ENCODE data around the gene PHAX.
"Not testable (repeated sequence)": the region's sequence is repeated elsewhere in the genome, so short reads cannot be mapped to it uniquely, and the experiment has no call there.

PHAX gene

DNA sequence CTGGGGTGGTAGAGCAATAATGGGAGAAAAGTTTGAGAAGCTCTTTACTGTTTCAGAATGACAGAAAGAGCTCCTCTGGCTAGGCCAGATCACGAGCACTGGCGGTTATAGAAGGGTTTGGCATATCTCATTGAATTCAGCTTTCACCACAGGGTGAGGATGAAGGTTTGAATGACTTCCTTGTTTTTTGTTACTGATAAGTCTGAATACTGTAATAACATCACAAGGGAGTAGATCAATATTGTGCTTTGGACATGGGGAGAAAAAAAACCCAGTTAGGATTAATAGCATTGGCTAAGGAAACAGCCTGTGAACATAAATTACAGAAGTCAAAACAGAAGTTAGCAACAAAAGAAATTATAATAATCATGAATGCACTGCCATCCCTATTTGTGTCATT, 9.4 kb downstream of the PHAX start:
- DNase-seq: no peak

DNA sequence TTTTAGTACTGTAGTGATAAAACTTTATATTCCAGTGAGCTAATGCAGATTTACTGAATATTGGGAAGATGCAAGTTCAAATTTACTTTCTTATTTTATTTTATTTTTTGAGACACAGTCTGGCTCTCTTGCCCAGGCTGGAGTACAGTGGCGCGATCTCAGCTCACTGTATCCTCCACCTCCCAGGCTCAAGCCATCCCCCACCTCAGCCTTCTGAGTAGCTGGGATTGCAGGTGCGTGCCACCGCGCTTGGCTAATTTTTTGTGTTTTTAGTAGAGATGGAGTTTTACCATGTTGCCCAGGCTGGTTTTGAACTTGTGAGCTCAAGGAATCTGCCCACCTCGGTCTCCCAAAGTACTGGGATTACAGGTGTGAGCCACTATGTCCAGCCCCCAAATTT, 9.9 kb downstream of the PHAX start:
- DNase-seq: no peak

DNA sequence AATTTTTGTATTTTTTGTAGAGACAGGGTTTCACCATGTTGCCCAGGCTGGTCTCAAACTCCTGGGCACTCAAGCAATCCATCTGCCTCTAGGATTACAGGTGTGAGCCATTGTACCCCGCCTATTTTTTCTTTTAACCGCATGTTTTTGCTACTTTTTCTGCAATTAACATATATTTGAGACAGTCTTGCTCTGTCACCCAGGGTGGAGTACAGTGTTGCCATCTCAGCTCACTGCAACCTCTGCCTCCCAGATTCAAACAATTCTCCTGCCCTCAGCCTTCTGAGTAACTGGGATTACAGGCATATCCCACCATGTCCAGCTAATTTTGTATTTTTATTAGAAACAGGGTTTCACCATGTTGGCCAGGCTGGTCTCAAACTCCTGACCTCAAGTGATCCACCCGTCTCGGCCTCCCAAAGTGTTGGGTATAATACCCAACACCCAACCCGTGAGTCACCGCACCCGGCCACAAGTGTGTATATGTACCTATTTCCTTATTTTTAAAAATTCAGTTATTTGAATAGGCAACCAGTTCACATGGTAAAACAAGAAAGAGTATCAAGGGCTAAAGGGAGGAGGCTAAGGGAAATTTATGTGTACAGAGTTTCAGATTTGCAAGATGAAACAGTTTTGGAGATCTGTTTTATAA, 13.3 kb downstream of the PHAX start:
- DNase-seq: no peak

DNA sequence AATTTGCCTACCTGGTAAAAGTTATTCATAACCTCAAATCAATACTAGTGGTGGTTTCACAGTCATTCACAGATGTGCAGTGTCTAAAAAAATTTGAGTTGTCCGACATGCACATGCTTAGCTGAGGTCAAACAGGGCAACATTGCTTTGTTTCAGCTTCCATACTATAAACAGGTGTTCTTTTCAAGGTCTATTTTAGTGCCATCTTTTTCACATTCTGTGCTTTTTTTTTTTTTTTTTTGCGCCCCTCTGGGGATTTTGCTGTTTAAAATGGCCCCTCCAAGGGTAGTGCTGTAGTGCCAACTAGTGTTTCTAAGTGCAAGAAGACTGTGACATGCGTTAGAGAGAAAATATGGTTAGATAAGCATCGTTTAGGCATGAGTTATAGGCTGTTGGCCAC, 14.5 kb downstream of the PHAX start:
- no peak for DNase-seq

DNA sequence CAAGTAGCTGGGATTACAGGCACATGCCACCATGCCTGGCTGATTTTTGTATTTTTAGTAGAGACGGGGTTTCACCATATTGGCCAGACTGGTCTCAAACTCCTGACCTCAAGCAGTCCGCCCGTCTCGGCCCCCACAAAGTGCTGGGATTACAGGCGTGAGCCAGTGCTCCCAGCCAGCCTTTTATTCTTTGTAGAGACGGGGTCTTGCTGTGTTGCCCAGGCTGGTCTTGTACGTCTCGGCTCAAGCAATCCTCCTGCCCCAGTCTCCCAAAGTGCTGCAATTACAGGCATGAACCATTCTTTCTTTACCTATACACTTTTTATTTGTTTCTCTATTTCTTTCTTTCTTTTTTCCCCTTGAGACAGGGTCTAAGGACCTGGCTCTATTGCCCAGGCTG, 16.9 kb downstream of the PHAX start:
- DNase-seq: not testable (repeated sequence)

GRCh38 chr5:126619781-126620180, 19.0 kb downstream of the PHAX start:
- DNase-seq: no peak

GRCh38 chr5:126624534-126624933, 23.8 kb downstream of the PHAX start:
- no peak for DNase-seq

DNA sequence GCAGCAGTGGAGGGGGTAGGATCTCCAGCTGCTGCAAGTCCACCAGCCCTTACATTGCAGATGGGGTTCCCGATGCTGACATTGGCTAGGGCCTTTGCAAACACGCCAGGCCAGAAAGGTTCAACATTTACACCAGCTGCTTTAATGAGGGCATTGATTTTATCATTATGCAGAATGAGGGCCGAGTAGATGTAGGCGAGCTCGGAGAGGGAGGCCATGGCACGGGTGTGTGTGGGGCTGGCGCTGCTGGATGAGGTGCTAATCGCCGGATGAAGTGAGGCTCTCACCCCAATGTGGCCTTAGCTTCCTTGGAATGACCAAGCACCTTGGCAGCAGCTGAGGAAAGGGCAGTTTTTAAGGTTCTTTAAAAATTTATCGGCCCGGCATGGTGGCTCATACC, 27.4 kb downstream of the PHAX start:
- no peak for DNase-seq

- DNase-seq: no peak
Measured at GRCh38 chr5:126631920-126632319, 31.2 kb downstream of the PHAX start.

DNA sequence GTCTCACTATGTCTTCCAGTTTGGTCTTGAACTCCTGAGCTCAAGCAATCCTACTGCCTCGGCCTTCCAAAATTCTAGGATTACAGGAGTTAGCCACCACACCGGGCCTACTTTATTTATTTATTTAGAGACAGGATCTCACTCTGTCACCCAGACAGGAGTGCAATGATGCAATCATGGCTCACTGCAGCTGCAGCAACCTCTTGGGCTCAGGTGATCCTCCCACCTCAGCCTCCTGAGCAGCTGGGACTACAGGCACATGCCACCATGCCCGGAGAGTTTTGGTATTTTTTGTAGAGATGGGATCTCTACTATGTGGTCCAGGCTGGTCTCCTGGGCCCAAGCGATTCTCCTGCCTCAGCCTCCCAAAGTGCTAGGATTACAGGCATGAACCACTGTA, 32.8 kb downstream of the PHAX start:
- no peak for DNase-seq

DNA sequence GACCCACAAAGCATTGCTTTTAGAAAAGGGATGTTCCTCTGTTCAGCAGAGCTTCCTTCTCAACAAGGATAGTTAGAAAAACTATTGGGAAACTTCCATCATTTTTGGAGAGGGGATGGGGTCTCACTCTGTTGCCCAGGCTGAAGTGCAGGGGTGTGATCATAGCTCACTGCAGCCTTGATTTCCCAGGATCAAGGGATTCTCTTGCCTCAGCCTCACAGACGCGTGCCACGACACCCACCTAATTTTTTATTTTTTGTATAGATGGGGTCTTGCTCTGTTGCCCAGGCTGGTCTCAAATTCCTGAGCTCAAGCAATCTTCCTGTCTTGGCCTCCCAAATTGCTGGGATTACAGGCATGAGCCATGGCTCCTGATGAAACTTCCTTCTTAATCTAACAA, 34.8 kb downstream of the PHAX start:
- no peak for DNase-seq

- DNase-seq: no peak
Measured at GRCh38 chr5:126636956-126637355, 36.2 kb downstream of the PHAX start.

DNA sequence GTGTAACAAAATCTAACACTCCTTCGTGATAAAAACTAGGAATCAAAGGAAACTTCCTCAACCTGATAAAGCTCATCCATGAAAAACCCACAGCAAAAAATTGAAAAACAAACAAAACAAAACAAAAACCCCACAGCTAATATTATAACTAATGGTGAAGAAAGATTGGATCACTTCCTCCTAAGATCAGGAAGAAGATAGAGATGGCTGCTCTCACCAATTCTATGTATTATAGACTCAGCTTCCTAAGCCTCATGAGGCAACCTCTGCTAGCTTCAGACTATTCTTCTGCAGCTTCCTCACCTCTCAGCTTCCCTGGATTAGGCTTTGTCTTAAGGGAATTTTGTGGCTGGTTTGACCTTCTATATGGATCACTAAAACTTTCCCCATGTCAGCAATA, 40.1 kb downstream of the PHAX start:
- no peak for DNase-seq

DNA sequence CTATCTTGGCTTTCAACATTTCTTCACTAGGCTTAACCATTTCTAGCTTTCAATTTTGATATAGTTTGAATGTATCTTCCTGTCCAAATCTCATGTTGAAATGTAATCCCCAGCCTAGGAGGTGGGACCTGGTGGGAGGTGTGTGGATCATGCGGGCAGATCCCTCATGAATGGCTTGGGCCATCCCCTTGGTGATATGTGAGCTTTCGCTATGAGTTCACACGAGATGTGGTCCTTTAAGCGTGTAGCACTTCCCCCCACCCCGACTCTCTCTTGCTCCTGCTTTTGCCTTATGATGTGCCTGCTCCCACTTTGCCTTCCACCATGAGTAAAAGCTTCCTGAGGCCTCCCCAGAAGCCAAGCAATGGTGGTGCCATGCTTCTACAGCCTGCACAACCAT, 40.6 kb downstream of the PHAX start:
- no peak for DNase-seq

DNA sequence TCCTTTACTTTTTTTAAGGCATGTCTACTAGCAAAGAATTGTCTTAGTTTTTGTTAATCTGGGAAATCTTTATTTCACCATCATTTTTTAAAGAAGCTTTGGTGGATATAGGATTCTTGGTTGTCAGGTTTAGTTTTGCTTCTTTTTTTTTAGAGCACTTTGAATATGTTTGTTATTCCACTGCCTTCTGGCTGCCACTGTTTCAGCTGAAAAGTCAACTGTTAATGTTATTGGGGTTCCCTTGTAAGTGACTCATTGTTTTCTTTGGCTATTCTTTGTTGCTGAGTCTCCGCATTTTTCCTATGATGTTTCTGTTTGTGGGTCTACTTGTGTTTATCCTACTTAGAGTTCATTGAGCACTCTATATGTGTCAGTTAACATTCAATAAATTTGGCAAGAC, 44.4 kb downstream of the PHAX start:
- no peak for DNase-seq

DNA sequence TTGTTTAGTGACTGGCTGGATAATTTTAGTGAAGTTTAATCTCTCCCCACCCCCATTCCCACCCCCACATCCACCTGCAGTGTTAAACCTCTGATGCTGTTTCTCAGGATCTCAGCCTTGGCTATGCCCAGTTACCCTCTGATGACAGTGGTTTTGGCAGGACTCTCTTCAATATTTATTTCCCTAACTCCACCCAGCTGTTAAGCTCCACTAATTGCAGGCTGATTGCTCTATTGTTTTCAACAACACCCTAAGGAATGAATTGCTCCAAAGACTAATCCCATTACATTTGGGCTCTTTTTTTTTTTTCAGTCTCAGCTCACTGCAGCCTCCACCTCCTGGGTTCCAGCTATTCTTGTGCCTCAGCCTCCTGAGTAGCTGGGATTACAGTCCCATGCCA, 46.3 kb downstream of the PHAX start:
- DNase-seq: no peak

GRCh38 chr5:126648471-126648870, 47.7 kb downstream of the PHAX start:
- no peak for DNase-seq

- DNase-seq: not testable (repeated sequence)
Measured at GRCh38 chr5:126649057-126649456, 48.3 kb downstream of the PHAX start.

- DNase-seq: not testable (repeated sequence)
Measured at GRCh38 chr5:126649709-126650108, 49.0 kb downstream of the PHAX start.

- DNase-seq: no peak
Measured at GRCh38 chr5:126650463-126650862, 49.7 kb downstream of the PHAX start.

- no peak for DNase-seq
Measured at GRCh38 chr5:126651013-126651577, 50.3 kb downstream of the PHAX start.

DNA sequence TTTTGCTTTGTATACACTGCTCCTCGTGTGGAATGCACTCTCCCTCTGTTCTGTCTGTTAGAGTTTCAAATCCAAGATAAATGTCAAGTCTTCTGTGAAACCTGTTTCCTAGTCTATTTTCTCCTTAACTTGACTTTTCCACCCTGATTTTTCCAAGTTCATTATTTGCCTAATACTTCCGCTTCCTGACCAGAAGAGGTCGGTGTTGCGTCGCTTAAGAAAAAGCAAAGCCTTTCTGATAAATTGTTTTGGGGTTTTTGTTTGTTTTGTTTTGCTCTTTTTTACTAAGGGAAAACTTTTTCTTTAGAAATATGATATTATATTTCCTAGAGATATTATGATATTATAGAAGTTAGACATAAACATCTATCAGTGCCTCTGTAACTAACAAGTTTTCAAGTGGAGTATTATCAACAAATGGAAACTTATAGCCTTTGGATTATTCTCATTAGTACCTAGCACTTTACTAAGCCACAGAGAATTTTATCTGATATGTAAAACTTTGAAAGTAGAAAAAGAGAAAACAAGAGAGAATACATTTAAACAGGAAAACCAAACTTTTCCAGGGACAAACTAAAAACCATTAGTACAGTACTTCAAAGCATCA, 55.8 kb downstream of the PHAX start:
- DNase-seq: no peak

GRCh38 chr5:126658561-126658960, 57.8 kb downstream of the PHAX start:
- DNase-seq: no peak

GRCh38 chr5:126659805-126660482, 59.2 kb downstream of the PHAX start:
- no peak for DNase-seq

All from GF-D8 (cell line).